GM12874 (cell line): Measurements from ENCODE around the gene RPS6KA4.

Experiments used
- TF ChIP-seq, protein P1 (sequence below): IDR thresholded peaks from 2 replicates; pipeline ENCODE4 v1.5.1; 2011; ENCODE audit warnings: low read depth, mild to moderate bottlenecking, control low read depth, low read length, moderate library complexity; ENCODE audit not compliant: insufficient read depth

RPS6KA4 gene

GRCh38 chr11:64400667-64401066 is 41.7 kb downstream of the RPS6KA4 start:
- TF ChIP-seq, protein P1, sequence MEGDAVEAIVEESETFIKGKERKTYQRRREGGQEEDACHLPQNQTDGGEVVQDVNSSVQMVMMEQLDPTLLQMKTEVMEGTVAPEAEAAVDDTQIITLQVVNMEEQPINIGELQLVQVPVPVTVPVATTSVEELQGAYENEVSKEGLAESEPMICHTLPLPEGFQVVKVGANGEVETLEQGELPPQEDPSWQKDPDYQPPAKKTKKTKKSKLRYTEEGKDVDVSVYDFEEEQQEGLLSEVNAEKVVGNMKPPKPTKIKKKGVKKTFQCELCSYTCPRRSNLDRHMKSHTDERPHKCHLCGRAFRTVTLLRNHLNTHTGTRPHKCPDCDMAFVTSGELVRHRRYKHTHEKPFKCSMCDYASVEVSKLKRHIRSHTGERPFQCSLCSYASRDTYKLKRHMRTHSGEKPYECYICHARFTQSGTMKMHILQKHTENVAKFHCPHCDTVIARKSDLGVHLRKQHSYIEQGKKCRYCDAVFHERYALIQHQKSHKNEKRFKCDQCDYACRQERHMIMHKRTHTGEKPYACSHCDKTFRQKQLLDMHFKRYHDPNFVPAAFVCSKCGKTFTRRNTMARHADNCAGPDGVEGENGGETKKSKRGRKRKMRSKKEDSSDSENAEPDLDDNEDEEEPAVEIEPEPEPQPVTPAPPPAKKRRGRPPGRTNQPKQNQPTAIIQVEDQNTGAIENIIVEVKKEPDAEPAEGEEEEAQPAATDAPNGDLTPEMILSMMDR = no peak

DNA sequence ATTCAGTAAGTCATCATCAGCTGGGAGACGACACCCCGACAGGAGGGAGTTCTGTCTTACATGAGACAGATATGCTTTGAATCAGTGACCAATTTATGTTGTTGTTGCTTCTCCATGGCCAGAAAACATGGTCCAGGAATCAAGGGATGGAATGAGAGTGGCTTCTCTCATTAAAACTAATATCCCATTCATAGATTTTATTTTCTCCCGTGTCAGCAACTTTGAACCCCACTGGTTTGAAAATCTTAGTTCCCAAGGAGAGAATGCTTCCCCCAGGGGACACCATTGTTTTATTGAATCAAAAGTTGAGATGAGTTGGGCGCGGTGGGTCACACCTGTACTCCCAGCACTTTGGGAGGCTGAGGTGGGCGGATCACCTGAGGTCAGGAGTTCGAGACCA is 42.8 kb downstream of the RPS6KA4 start:
- TF ChIP-seq, protein P1 = no peak

DNA sequence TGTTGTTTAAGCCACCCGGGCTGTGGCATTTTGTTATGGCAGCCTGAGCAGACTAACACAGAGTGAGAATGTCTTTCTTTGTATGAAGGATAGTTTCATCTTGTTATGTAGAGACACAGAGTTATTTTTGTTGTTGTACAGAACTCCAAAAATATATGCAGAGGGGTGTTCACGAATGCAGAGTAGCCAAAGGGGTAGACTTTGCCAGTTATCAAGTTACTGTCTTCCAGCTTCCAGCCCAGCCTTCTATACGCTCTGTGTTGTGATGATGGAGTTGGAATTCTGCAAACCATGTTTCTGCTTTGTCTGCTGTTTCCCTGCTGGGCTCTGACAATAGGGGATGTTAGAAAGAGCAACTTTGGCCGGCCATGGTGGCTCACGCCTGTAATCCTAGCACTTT is 44.1 kb downstream of the RPS6KA4 start:
- TF ChIP-seq, protein P1 = no peak

DNA sequence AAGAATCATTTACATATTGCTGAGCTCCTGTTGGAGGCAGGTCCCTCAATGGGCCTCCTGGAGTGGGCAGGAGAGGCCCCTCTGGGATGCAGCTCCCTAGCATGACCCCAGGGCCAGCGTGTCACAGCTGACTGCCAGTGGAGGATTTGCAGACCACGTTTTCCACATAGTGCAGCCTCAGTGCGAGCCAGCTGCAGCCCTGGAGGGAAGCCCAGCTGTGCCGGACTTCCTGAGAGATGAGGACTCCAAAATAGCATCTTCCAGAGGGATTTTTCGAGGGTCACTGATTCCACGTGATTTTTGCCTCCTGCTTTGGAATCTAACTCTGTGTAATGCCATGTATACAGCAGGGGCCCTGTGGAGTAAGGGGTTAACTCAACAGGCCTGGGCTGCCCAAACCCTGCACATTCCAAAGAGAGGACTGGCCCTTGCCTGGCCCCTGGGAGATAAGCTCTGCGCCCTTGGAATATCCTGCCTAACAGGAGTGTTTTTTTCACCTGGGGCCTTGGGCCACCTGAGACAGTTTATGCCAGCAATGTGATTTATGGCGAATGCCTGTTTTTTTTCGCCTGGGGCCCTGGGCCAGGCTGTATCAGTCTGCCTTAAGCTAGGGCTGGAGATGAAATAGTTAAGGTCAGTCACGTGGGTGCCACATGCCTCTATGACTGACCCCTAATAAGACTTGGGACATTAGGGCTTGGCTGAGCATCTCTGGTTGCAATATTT is 47.4 kb downstream of the RPS6KA4 start:
- TF ChIP-seq, protein P1 = no peak

DNA sequence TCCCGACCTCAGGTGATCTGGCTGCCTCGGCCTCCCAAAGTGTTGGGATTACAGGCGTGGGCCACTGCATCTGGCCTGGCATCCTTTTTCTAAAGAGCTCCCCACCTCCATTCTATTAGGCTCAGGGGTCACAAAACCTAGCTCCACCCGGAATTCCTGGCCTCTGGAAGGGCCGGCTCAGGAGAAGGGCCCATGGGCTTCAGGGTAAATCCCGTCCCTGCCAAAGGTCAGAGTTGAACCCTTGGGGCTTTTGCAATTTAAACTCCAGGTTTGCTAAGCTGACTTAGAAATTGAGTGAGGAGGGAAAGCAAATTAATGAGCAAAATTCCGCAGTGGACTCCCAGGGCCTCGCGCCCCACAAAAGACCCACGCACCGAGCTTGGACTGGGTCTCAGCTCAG is 48.3 kb downstream of the RPS6KA4 start:
- TF ChIP-seq, protein P1 = no peak

GRCh38 chr11:64407630-64408029 is 48.7 kb downstream of the RPS6KA4 start:
- TF ChIP-seq, protein P1 = no peak

DNA sequence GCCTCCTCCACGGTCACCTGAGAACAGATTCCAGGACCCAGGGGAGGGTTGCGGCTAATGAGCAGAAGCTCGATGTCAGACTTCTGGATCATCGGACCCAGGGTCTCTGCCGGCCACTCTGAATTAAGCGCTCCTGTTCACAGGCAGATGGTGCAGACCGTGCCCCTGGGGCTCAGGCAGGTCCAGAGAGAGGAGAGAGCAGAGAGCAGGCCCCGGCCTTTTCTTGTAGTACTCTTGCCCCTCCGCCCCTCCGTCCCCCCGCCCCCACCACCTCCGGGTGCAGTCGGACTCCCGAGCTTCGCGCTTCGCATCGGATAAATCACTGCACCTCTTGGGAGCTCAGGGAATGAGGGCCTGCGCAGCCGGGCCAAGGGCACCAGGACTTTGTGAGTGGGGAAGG is 50.3 kb downstream of the RPS6KA4 start:
- TF ChIP-seq, protein P1 = no peak
